Measurements from ENCODE around the gene LMAN1L. TPM values are rescaled to one million over a fixed set of nuclear protein-coding genes. Genes with fewer than 3 reads are reported as not detected.

LMAN1L gene
- total RNA-seq, 1 experiment from 2014 or later, result not detected

- H3K9me3 Mint-ChIP-seq, result no peaks in the 10 kb centered on the region
- no peak overlapping the region for H3K27ac Mint-ChIP-seq
- ATAC-seq, result no peak
- no peaks in the 10 kb centered on the region; the same call in 1 of the 2 replicates for H3K27me3 Mint-ChIP-seq (ENCODE audit: low read depth)
- ChIA-PET POLR2A (interaction anchor here (0.5 kb wide), 1 partner anchor 67 kb away, joined by 3 read pairs; no protein-coding TSS in a partner anchor), CTCF (interaction anchor here (1.0 to 14.8 kb wide), 2 partner anchors 9 to 16 kb away, joined by 3 to 360 read pairs; no protein-coding TSS in a partner anchor)
- H3K36me3 Mint-ChIP-seq, result no peaks in the 10 kb centered on the region
- peaks cover 41% of the 10 kb centered on the region for H3K4me1 Mint-ChIP-seq
- no peak overlapping the region for H3K4me3 Mint-ChIP-seq
- DNase-seq (ENCODE audit: low spot score), result no peak
- no peak for TF ChIP-seq ERG (CRISPR knock-in tag; IDR thresholded peaks at IDR 0.05)
- TF ChIP-seq JAZF1 (CRISPR knock-in tag; IDR thresholded peaks at IDR 0.05), result no peak
- TF ChIP-seq NR3C1 (CRISPR knock-in tag; conservative IDR thresholded peaks at IDR 0.05; ENCODE audit: low read depth), result no peak
- no peak for TF ChIP-seq ZBTB43 (CRISPR knock-in tag; IDR thresholded peaks at IDR 0.05)
- no peak for TF ChIP-seq MXD4 (CRISPR knock-in tag; IDR thresholded peaks at IDR 0.05; ENCODE audit: borderline replicate concordance)
- TF ChIP-seq HMGXB4 (CRISPR knock-in tag; IDR thresholded peaks at IDR 0.05), result no peak
- TF ChIP-seq IRF2 (CRISPR knock-in tag; IDR thresholded peaks at IDR 0.05; ENCODE audit: borderline replicate concordance, low read depth), result no peak
- TF ChIP-seq CREB1 (CRISPR knock-in tag; IDR thresholded peaks at IDR 0.05), result no peak
- no peak for TF ChIP-seq ZNF425 (CRISPR knock-in tag; conservative IDR thresholded peaks at IDR 0.05)
- no peak for TF ChIP-seq SMAD3 (CRISPR knock-in tag; IDR thresholded peaks at IDR 0.05; ENCODE audit: borderline replicate concordance)
- TF ChIP-seq MLX (CRISPR knock-in tag; IDR thresholded peaks at IDR 0.05), result no peak
- no peak for TF ChIP-seq PRDM15 (CRISPR knock-in tag; IDR thresholded peaks at IDR 0.05)
- TF ChIP-seq ZNF281 (CRISPR knock-in tag; IDR thresholded peaks at IDR 0.05), result no peak
- no peak for TF ChIP-seq ZNF263 (CRISPR knock-in tag; IDR thresholded peaks at IDR 0.05; ENCODE audit: low read depth)
- TF ChIP-seq FOXP4 (CRISPR knock-in tag; IDR thresholded peaks at IDR 0.05), result no peak
- TF ChIP-seq ZMAT4 (CRISPR knock-in tag; IDR thresholded peaks at IDR 0.05), result no peak
- TF ChIP-seq ZNF219 (CRISPR knock-in tag; IDR thresholded peaks at IDR 0.05; ENCODE audit: borderline replicate concordance), result no peak
These were observed 22.3 kb upstream of the LMAN1L start for GRCh38 chr15:74790080-74790916.
